GM10266 (cell line): Measurements from ENCODE around the gene QSER1.
"Not testable (repeated sequence)": the region's sequence is repeated elsewhere in the genome, so short reads cannot be mapped to it uniquely, and the experiment has no call there.

Experiments used
- DNase-seq: peaks from one replicate; pipeline ENCODE4 v3.0.0; 2012; ENCODE audit errors: extremely low spot score
- TF ChIP-seq, protein P1 (sequence below): IDR thresholded peaks from 2 replicates; pipeline ENCODE4 v1.5.1; 2012; ENCODE audit warnings: mild to moderate bottlenecking, low read depth; ENCODE audit not compliant: control insufficient read depth, insufficient read depth; ENCODE audit errors: missing control alignments

The QSER1 gene

GRCh38 chr11:32952421-32952820 is 59.8 kb downstream of the QSER1 start:
- no peak for DNase-seq
- TF ChIP-seq, protein P1, sequence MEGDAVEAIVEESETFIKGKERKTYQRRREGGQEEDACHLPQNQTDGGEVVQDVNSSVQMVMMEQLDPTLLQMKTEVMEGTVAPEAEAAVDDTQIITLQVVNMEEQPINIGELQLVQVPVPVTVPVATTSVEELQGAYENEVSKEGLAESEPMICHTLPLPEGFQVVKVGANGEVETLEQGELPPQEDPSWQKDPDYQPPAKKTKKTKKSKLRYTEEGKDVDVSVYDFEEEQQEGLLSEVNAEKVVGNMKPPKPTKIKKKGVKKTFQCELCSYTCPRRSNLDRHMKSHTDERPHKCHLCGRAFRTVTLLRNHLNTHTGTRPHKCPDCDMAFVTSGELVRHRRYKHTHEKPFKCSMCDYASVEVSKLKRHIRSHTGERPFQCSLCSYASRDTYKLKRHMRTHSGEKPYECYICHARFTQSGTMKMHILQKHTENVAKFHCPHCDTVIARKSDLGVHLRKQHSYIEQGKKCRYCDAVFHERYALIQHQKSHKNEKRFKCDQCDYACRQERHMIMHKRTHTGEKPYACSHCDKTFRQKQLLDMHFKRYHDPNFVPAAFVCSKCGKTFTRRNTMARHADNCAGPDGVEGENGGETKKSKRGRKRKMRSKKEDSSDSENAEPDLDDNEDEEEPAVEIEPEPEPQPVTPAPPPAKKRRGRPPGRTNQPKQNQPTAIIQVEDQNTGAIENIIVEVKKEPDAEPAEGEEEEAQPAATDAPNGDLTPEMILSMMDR: no peak

DNA sequence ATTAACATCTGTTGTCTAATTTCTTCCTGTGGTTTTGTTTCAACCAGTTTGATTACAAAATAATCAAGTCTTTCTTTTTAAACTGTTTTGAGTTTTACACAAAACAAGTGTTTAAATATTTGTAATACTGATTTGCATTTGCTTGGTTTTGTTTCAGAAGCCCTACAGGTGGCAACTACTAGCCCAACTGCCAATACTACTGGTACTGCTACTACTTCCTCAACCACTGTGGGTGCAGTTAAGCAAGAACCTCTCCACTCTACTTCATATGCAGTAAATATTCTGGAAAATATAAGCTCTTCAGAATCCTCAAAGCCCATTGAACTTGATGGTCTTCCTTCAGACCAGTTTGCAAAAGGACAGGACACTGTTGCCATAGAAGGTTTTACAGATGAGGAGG is 61.1 kb downstream of the QSER1 start:
- TF ChIP-seq, protein P1: no peak
- no peak for DNase-seq

GRCh38 chr11:32960553-32961164 is 68.0 kb downstream of the QSER1 start:
- TF ChIP-seq, protein P1: peak; percentile 51
- DNase-seq: peak; percentile 16

DNA sequence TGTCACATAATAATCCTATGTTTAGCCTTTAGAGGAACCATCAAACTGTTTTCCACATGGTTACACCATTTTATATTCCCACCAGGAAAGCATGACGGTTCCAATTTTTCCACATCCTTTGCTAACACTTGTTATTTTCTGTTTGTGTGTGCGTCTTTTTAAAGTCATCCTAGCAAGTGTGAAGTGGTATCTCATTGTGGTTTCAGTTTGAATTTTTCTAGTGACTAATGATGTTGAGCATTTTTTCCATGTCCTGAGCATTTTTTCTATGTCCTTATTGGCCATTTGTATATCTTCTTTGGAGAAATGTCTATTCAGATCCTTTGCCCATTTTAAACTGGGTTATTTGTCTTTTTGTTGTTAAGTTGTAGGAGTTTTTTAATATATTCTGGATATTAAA is 69.4 kb downstream of the QSER1 start:
- TF ChIP-seq, protein P1: no peak
- DNase-seq: no peak

DNA sequence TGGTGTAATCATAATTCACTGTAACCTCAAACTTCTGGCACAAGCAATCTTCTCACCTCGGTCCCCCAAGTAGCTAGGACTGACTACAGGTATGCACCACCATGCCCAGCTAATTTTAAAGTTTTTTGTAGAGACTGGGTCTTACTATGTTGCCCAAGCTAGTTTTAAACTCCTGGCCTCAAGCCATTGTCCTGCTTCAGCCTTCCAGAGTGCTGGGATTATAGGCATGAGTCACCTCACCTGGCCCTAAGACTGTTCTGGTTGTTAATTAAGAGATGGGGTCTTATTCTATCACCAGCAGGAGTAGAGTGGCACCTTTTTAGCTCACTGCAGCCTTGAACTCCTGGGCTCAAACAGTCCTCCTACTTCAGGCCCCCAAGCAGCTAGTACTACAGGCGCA is 71.1 kb downstream of the QSER1 start:
- no peak for DNase-seq
- TF ChIP-seq, protein P1: no peak

DNA sequence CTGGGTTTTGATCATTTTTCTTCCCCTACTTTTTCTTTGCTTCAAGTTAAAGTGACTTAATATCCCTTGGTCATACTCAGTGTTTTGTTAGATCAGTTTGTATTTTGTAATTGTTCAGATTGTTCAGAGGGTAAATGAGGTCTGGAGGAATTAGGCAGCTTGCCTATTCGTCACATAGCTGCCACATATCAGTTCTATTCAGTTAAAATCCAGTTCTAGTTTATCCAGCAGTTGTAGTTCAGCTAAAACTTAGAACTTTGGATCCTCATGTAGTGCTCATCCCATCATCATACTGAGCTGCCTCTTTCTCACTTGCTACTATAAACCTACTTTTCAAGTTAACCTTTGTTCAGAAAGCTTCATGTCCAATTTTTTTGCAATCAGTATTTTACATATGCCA is 75.9 kb downstream of the QSER1 start:
- TF ChIP-seq, protein P1: no peak
- no peak for DNase-seq

GRCh38 chr11:32972233-32972632 is 79.6 kb downstream of the QSER1 start:
- not testable (repeated sequence) for DNase-seq

DNA sequence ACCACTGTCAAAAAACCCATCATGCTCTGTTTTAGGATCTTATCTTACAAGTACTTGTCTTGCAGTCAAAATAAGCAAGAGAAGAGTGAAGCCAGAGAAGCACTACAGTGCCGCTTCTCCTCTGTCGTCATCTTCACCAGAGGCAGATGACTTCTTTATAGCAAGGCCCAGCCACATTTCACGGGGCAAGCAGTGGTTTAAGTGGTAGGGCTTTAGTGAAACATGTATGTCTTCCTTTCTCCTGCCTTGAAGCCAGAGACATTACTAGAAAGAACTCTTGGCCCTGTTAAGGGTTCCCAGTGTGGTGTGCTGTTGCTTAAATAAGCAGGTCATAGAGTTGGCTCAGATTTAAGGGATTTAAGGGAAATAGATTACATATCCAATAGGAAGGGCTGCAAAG is 80.2 kb downstream of the QSER1 start:
- no peak for DNase-seq
- TF ChIP-seq, protein P1: no peak
